Brain microvascular endothelial cell (primary cell): Measurements from ENCODE around the gene RNPEPL1.
"Not testable (repeated sequence)": the region's sequence is repeated elsewhere in the genome, so short reads cannot be mapped to it uniquely, and the experiment has no call there.

Experiments
- DNase-seq: peaks from one replicate; pipeline ENCODE4 v3.0.0-alpha.2; 2020
- H3K27ac ChIP-seq: fragments of 250-450 bp; sonication (Bioruptor Pico); 2 replicates; pipeline ENCODE4 v1.5.1; 2020; ENCODE audit warnings: mild to moderate bottlenecking, moderate library complexity
- H3K27me3 ChIP-seq: fragments of 250-450 bp; sonication (Bioruptor Pico); replicated peaks from 2 replicates; pipeline ENCODE4 v1.5.1; 2020; ENCODE audit warnings: mild to moderate bottlenecking
- H3K36me3 ChIP-seq: fragments of 250-450 bp; sonication (Bioruptor Pico); replicated peaks from 2 replicates; pipeline ENCODE4 v1.5.1; 2020; ENCODE audit warnings: mild to moderate bottlenecking
- H3K4me3 ChIP-seq: 2 replicates; pipeline ENCODE4 v1.5.1; 2011; ENCODE audit warnings: low read depth, mild to moderate bottlenecking, control low read depth, low read length, moderate library complexity
- in situ Hi-C: cut with HindIII; loops from 2 replicates; pipeline ENCODE4 v1.10.0; 2017; ENCODE audit warnings: low sequenced_read_pairs, low pct_ligation_motif_present
- TF ChIP-seq, protein P1 (sequence below): IDR thresholded peaks from 2 replicates; pipeline ENCODE4 v1.5.1; 2011; ENCODE audit warnings: low read depth, mild to moderate bottlenecking, moderate library complexity, low read length, control low read depth, inconsistent platforms; ENCODE audit errors: missing control alignments

RNPEPL1 gene

DNA sequence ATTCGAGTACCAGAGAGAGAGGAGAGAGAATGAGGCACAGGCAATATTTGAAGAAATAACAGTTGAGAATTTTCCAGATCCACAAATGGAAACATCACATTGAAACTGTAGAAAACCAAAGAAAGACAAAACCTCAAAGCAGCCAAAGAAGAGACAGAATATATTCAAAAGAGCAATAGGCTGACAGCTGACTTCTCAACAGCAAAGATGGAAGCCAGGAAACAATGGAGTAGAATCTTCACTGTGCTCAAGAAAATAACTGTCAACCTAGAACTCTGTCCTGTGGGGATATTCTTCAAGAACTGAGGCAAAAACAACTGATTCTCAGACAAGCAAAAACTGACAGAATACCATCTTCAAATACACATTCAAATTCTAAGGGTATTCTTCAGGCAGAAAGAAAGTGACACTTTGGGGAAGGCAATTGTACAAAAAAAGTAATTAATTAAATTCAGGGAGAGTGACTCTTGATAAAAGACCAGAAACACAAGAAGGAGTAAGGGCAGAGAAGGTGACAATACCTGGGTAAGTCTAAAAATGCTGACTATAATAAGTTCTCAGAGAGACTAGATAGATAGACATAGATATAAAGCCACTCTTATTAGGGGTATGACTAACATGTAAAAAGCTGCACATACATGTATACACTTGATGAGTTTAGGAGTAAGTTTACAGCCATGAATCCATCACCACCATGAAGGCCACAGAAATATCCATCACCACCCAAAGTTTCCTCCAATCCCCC is 36.1 kb upstream of the RNPEPL1 start:
- Histone ChIP-seq H3K27ac (no peak overlapping the region), H3K36me3 (no peaks in the 10 kb centered on the region), H3K4me3 (no peak overlapping the region), H3K27me3 (no peaks in the 10 kb centered on the region)
- no peak for DNase-seq
- TF ChIP-seq, protein P1, sequence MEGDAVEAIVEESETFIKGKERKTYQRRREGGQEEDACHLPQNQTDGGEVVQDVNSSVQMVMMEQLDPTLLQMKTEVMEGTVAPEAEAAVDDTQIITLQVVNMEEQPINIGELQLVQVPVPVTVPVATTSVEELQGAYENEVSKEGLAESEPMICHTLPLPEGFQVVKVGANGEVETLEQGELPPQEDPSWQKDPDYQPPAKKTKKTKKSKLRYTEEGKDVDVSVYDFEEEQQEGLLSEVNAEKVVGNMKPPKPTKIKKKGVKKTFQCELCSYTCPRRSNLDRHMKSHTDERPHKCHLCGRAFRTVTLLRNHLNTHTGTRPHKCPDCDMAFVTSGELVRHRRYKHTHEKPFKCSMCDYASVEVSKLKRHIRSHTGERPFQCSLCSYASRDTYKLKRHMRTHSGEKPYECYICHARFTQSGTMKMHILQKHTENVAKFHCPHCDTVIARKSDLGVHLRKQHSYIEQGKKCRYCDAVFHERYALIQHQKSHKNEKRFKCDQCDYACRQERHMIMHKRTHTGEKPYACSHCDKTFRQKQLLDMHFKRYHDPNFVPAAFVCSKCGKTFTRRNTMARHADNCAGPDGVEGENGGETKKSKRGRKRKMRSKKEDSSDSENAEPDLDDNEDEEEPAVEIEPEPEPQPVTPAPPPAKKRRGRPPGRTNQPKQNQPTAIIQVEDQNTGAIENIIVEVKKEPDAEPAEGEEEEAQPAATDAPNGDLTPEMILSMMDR, result no peak
- in situ Hi-C loops, result no loop called here

DNA sequence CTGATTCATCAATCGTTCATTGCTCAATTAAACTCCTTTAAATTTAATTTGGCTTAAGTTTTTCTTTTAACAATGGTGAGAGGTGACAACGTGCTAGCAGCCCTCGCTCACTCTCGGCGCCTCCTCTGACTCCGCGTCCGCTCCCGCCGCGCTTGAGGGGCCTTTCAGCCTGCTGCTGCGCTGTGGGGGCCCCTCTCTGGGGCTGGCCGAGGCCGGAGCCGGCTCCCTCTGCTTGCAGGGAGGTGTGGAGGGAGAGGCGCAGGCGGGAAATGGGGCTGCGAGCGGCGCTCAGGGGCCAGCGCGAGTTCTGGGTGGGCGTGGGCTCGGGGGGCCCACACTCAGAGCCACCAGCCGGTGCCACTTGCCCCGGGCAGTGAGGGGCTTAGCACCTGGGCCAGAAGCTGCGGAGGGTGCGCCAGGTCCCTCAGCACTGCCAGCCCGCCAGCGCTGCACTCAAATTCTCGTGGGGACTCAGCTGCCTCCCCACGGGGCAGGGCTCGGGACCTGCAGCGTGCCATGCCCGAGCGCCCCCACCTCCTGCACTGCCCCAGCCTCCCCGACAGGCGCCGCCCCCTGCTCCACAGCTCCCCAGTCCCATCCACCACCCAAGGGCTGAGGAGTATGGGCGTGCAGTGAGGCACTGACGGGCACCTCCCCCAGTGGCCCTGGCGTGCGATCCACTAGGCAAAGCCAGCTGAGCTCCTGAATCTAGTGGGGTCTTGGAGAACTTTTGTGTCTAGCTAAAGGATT is 30.1 kb upstream of the RNPEPL1 start:
- in situ Hi-C loops, result no loop called here
- Histone ChIP-seq H3K27ac (no peak overlapping the region), H3K36me3 (peaks cover 3% of the 10 kb centered on the region), H3K4me3 (no peak overlapping the region), H3K27me3 (no peaks in the 10 kb centered on the region)
- DNase-seq, result no peak
- TF ChIP-seq, protein P1, result no peak

DNA sequence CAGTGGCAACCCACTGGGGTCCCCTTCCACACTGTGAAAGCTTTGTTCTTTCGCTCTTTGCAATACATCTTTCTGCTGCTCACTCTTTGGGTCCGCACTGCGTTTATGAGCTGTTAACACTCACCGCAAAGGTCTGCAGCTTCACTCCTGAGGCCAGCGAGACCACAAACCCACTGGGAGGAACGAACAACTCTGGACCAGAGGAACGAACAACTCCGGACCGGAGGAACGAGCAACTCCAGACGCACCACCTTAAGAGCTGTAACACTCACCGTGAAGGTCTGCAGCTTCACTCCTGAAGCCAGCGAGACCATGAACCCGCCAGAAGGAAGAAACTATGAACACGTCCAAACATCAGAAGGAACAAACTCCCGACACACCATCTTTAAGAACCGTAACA is 29.2 kb upstream of the RNPEPL1 start:
- in situ Hi-C loops, H3K36me3 ChIP-seq, H3K4me3 ChIP-seq, DNase-seq, H3K27me3 ChIP-seq, H3K27ac ChIP-seq: not testable (repeated sequence)

DNA sequence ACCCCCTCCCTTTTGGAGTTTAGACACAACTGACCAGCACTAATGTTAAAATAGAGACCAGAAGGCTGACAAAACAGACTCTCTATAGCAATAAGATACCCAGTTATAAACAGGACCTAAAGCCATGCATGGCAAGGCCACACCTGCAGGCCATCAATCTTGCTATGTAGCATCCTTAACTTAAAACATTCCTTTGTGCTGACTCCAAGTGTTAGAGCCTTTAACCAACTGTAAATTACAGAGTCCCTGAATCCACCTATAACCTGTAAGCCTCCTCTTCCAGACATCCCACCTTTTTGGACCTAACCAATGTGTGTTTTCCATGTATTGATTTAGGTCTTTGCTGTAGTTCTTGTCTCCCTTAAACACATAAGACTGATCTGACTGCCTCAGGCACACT is 28.4 kb upstream of the RNPEPL1 start:
- TF ChIP-seq, protein P1, result no peak
- in situ Hi-C loops, result no loop called here
- H3K27ac ChIP-seq, result no peak overlapping the region
- no peak overlapping the region for H3K4me3 ChIP-seq
- peaks cover 3% of the 10 kb centered on the region for H3K36me3 ChIP-seq
- DNase-seq, result no peak
- no peaks in the 10 kb centered on the region for H3K27me3 ChIP-seq

DNA sequence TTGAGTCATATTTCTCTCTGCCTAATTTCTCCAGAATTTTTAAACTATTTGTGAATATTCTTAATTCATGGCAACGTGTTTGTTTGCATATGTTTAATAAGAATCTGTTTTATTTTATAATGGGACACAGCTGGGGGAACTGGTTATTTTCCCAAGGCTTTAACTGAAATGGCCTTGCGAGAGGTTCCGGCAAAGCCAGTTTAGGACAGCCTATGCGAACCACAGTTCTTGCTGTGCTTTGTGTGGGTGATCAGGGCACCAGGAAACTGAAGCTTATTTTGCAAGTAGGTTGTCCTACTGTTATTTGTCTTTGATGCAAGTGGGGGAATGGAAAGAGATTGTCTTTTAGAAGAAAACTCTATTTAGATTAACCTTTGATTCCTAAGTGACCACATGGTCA is 17.0 kb upstream of the RNPEPL1 start:
- H3K27me3 ChIP-seq, result no peaks in the 10 kb centered on the region
- in situ Hi-C loops, result no loop called here
- TF ChIP-seq, protein P1, result no peak
- peaks cover 4% of the 10 kb centered on the region for H3K36me3 ChIP-seq
- no peak overlapping the region for H3K27ac ChIP-seq
- no peak overlapping the region for H3K4me3 ChIP-seq
- DNase-seq, result no peak

DNA sequence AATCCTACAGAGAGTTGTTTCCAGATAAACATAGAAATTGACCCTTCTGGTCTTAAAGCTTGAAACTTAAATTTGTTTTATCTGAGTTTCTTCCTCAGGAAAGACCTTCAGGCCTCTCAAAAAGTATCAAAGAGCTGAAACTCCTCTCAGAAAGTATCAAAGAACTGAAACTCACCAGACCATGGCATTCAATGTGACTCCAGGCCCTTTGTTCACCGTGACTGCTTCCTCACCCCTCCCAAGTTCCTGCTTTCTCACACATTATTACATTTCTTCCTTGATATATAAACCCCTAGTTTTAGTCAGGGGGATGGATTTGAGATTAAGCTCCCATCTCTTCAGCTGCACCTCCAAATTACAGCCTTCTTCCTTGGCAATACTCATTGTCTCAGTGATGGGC is 16.5 kb upstream of the RNPEPL1 start:
- in situ Hi-C loops, result no loop called here
- Histone ChIP-seq H3K36me3 (peaks cover 4% of the 10 kb centered on the region), H3K4me3 (no peak overlapping the region), H3K27me3 (no peaks in the 10 kb centered on the region), H3K27ac (no peak overlapping the region)
- TF ChIP-seq, protein P1, result no peak
- no peak for DNase-seq
